PC-3 (cell line): ENCODE data around the gene HOXA6.

Source experiments
- CTCF ChIP-seq: fragments of 300-600 bp; sonication (generic); conservative IDR thresholded peaks from 2 replicates; pipeline ENCODE4 v1.5.1; 2017; ENCODE audit warnings: antibody characterized with exemption, low read depth, mild to moderate bottlenecking, low read length
- EZH2 ChIP-seq: fragments of 300-600 bp; sonication (generic); IDR thresholded peaks from one replicate; pipeline ENCODE4 v1.6.1; 2017; ENCODE audit warnings: antibody characterized with exemption, mild to moderate bottlenecking, low read length; ENCODE audit not compliant: unreplicated experiment
- EZH2phosphoT487 ChIP-seq: fragments of 300-600 bp; sonication (generic); IDR thresholded peaks from 2 replicates; pipeline ENCODE4 v1.6.1; 2018; ENCODE audit warnings: mild to moderate bottlenecking, antibody characterized with exemption, low read length, borderline replicate concordance

- TF ChIP-seq EZH2phosphoT487 (no peak), CTCF (no peak), EZH2 (no peak)
Measured at GRCh38 chr7:27172823-27173510, 25.4 kb upstream of the HOXA6 start.
